Measurements from ENCODE around the gene C1orf53.

- TF ChIP-seq EZH2 (IDR thresholded peaks at IDR 0.05; ENCODE audit: borderline replicate concordance, low read length) = no peak
- no peak for TF ChIP-seq CTCF (IDR thresholded peaks at IDR 0.05; ENCODE audit: low read length)
Measured at GRCh38 chr1:197911111-197911856, 8.9 kb downstream of the C1orf53 start.
